Ishikawa (cell line): Measurements from ENCODE around the gene TBC1D22A.

Source experiments
- EP300 ChIP-seq: IDR thresholded peaks from 2 replicates; pipeline ENCODE4 v1.6.1; 2012; ENCODE audit warnings: borderline replicate concordance
- TAF1 ChIP-seq: IDR thresholded peaks from 2 replicates; pipeline ENCODE4 v1.6.1; 2012; ENCODE audit warnings: low read depth, mild to moderate bottlenecking
- YY1 ChIP-seq: IDR thresholded peaks from 2 replicates; pipeline ENCODE4 v1.6.1; 2012; ENCODE audit warnings: low read depth

DNA sequence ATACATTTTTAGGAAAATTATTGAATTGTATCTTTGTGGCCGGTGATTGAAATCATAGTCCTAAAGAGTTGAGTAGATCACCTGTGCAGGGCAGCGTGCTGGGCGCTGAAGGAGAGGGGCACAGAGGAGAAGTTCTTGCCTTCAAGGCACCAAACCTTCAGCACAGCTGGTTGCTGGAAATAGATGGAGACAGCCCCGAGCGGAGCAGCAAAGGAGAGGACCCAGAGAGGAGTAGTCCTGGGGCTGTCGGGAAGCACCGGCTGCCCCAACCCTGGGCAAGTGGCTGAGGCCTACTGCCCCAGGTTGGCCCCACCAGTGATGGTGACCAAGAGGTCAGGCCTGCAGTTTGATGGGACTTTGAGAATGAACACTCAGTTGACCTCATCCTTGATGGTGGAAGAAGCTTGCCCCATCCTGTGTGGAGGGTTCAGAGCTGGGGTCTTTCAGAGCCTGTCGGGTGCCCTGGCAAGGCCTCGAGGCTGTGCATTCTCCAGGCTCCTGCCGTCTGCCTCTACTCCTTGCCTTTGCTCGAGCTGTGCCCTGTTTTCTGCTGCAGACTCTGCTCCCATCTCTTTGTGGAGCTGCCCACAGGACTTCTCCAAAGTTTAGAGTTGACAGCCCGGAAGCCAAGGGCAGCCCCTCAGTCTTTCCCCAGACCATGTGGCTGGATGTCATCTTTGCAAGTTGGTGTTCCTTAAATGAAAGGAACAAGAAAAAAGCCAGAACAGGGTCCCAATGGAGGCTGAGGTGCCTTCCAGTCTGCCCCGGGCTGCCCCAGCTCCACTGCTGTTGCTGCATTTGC is 285.1 kb downstream of the TBC1D22A start:
- TF ChIP-seq EP300 (no peak), TAF1 (no peak), YY1 (no peak)
